Measurements from ENCODE around the gene NRBF2. TPM values are rescaled to one million over a fixed set of nuclear protein-coding genes. Genes with fewer than 3 reads are reported as not detected.
"Not testable (repeated sequence)": the region's sequence is repeated elsewhere in the genome, so short reads cannot be mapped to it uniquely, and the experiment has no call there.

Gene NRBF2
- total RNA-seq (ENCODE audit: unreplicated experiment), result 25.6 TPM
- long read RNA-seq, transcript NRBF2-201 (4 exons, 1,853 nt), result major isoform, 23 of 26 reads
- long read RNA-seq, partial matches to known transcripts, result 0 of 26 reads
- long read RNA-seq, other reads (novel, unspliced or antisense), result 3 of 26 reads

- peaks cover 4% of the 10 kb centered on the region for H3K36me3 Mint-ChIP-seq (ENCODE audit: low read depth, unreplicated experiment)
- peaks cover 10% of the 10 kb centered on the region for H3K4me1 Mint-ChIP-seq (ENCODE audit: unreplicated experiment)
- no peaks in the 10 kb centered on the region for H3K9me3 Mint-ChIP-seq (ENCODE audit: unreplicated experiment)
- DNase-seq (ENCODE audit: low spot score), result peak; percentile 95
- peaks cover 1% of the 10 kb centered on the region for H3K27me3 Mint-ChIP-seq (ENCODE audit: unreplicated experiment)
- H3K27ac Mint-ChIP-seq (ENCODE audit: unreplicated experiment), result peak within 1 kb of the TSS; percentile 78
- peak within 1 kb of the TSS; percentile 90 for H3K4me3 Mint-ChIP-seq (ENCODE audit: unreplicated experiment)
- no peak for TF ChIP-seq CTCF (IDR thresholded peaks at IDR 0.05; ENCODE audit: unreplicated experiment)
Measured at GRCh38 chr10:63133056-63133820, at the start of gene NRBF2. Gene NRBF2 (plus strand): TSS chr10:63133328. CDS start chr10:63133471, 143 bp downstream.

GRCh38 chr10:63083406-63083805 lies 49.7 kb upstream of the NRBF2 start:
- H3K27ac Mint-ChIP-seq (ENCODE audit: unreplicated experiment); H3K4me3 Mint-ChIP-seq (ENCODE audit: unreplicated experiment); DNase-seq (ENCODE audit: low spot score); H3K9me3 Mint-ChIP-seq (ENCODE audit: unreplicated experiment); H3K27me3 Mint-ChIP-seq (ENCODE audit: unreplicated experiment); H3K4me1 Mint-ChIP-seq (ENCODE audit: unreplicated experiment); H3K36me3 Mint-ChIP-seq (ENCODE audit: low read depth, unreplicated experiment): not testable (repeated sequence)

- peak; percentile 23 for DNase-seq (ENCODE audit: low spot score)
- TF ChIP-seq CTCF (IDR thresholded peaks at IDR 0.05; ENCODE audit: unreplicated experiment), result peak; percentile 73
- H3K4me1 Mint-ChIP-seq (ENCODE audit: unreplicated experiment), result no peaks in the 10 kb centered on the region
- H3K27ac Mint-ChIP-seq (ENCODE audit: unreplicated experiment), result no peak overlapping the region
- no peak overlapping the region for H3K4me3 Mint-ChIP-seq (ENCODE audit: unreplicated experiment)
- no peaks in the 10 kb centered on the region for H3K9me3 Mint-ChIP-seq (ENCODE audit: unreplicated experiment)
- H3K36me3 Mint-ChIP-seq (ENCODE audit: low read depth, unreplicated experiment), result no peaks in the 10 kb centered on the region
- H3K27me3 Mint-ChIP-seq (ENCODE audit: unreplicated experiment), result no peaks in the 10 kb centered on the region
Measured at GRCh38 chr10:63083904-63084689, 49.0 kb upstream of the NRBF2 start.

- Mint-ChIP-seq H3K4me1 (ENCODE audit: unreplicated experiment) (no peaks in the 10 kb centered on the region), H3K9me3 (ENCODE audit: unreplicated experiment) (no peaks in the 10 kb centered on the region), H3K4me3 (ENCODE audit: unreplicated experiment) (no peak overlapping the region), H3K27me3 (ENCODE audit: unreplicated experiment) (no peaks in the 10 kb centered on the region), H3K27ac (ENCODE audit: unreplicated experiment) (no peak overlapping the region), H3K36me3 (ENCODE audit: low read depth, unreplicated experiment) (no peaks in the 10 kb centered on the region)
- TF ChIP-seq CTCF (IDR thresholded peaks at IDR 0.05; ENCODE audit: unreplicated experiment), result no peak
- DNase-seq (ENCODE audit: low spot score), result no peak
Measured at GRCh38 chr10:63084690-63085382, 48.3 kb upstream of the NRBF2 start.

GRCh38 chr10:63093227-63093626 lies 39.9 kb upstream of the NRBF2 start:
- no peak for TF ChIP-seq CTCF (IDR thresholded peaks at IDR 0.05; ENCODE audit: unreplicated experiment)
- no peaks in the 10 kb centered on the region for H3K4me1 Mint-ChIP-seq (ENCODE audit: unreplicated experiment)
- no peak overlapping the region for H3K4me3 Mint-ChIP-seq (ENCODE audit: unreplicated experiment)
- no peak for DNase-seq (ENCODE audit: low spot score)
- H3K9me3 Mint-ChIP-seq (ENCODE audit: unreplicated experiment), result no peaks in the 10 kb centered on the region
- no peaks in the 10 kb centered on the region for H3K36me3 Mint-ChIP-seq (ENCODE audit: low read depth, unreplicated experiment)
- H3K27me3 Mint-ChIP-seq (ENCODE audit: unreplicated experiment), result peaks cover 9% of the 10 kb centered on the region
- no peak overlapping the region for H3K27ac Mint-ChIP-seq (ENCODE audit: unreplicated experiment)

Measured in endothelial cell (in vitro differentiated cells).